H1 (cell line): ENCODE results near the gene DNAAF8. TPM values are rescaled to one million over a fixed set of nuclear protein-coding genes. Genes with fewer than 3 reads are reported as not detected.

Experiments used
- CTCF ChIA-PET: fragments of 300-600 bp; sonication (Branson Sonifier 250); formaldehyde crosslinking; loops from one replicate; lab custom pipeline; 2021; ENCODE audit not compliant: partially characterized antibody; lab: Charles Lee
- POLR2A ChIA-PET: fragments of 300-600 bp; sonication (Branson Sonifier 250); formaldehyde crosslinking; loops from one replicate; lab custom pipeline; 2021; ENCODE audit warnings: inconsistent platforms; ENCODE audit not compliant: partially characterized antibody; lab: Charles Lee
- DNase-seq, 2 experiments: peaks; one replicate each; pipeline versions ENCODE4 v3.0.0 to v3.0.0-alpha.2; 2010 to 2022; ENCODE audit warnings: low spot score in 2 of 2, low read depth in 1 of 2, mixed read lengths in 1 of 2
- FAIRE-seq: peaks from 2 replicates; lab custom pipeline; 2011; peaks lifted over from hg19 to GRCh38; lab: Jason Lieb, UNC
- H2AFZ ChIP-seq: 2 replicates; pipeline ENCODE4 v1.8.1; 2012; ENCODE audit warnings: low read length, inconsistent platforms
- H2AK5ac ChIP-seq: 2 replicates; pipeline ENCODE4 v1.6.1; 2013; ENCODE audit warnings: low read depth, low read length
- H2BK120ac ChIP-seq: replicated peaks from 2 replicates; pipeline ENCODE3; 2013; ENCODE audit warnings: low read depth, low read length, inconsistent platforms
- H2BK12ac ChIP-seq: 2 replicates; pipeline ENCODE4 v1.6.1; 2013; ENCODE audit warnings: low read depth, low read length
- H2BK15ac ChIP-seq: 2 replicates; pipeline ENCODE4 v1.6.1; 2013; ENCODE audit warnings: low read length
- H2BK20ac ChIP-seq: 2 replicates; pipeline ENCODE4 v1.6.1; 2013; ENCODE audit warnings: low read length
- H2BK5ac ChIP-seq: 2 replicates; pipeline ENCODE4 v1.6.1; 2013; ENCODE audit warnings: low read depth, low read length
- H3K14ac ChIP-seq: 2 replicates; pipeline ENCODE4 v1.6.1; 2013; ENCODE audit warnings: inconsistent platforms; ENCODE audit not compliant: insufficient read length
- H3K18ac ChIP-seq: 2 replicates; pipeline ENCODE4 v1.6.1; 2013; ENCODE audit warnings: low read length; ENCODE audit errors: extremely low read depth
- H3K23ac ChIP-seq: 2 replicates; pipeline ENCODE4 v1.6.1; 2013; ENCODE audit warnings: inconsistent platforms; ENCODE audit not compliant: insufficient read length
- H3K23me2 ChIP-seq: 2 replicates; pipeline ENCODE4 v1.6.1; 2013; ENCODE audit warnings: low read depth, low read length
- H3K27ac ChIP-seq: 2 replicates; pipeline ENCODE4 v1.6.1; 2011; ENCODE audit warnings: low read depth, low read length, inconsistent platforms
- H3K27me3 ChIP-seq, 4 experiments: replicated peaks in 1 of 4; 1 replicate in 1 of 4; 2 replicates in 3 of 4; pipeline versions ENCODE4 v1.6.1 to v1.8.1; 2011 to 2013; ENCODE audit warnings: low read length in 3 of 4, mild to moderate bottlenecking in 3 of 4, inconsistent platforms in 2 of 4, mixed read lengths in 2 of 4, moderate library complexity in 1 of 4; ENCODE audit not compliant: control insufficient read depth in 3 of 4, insufficient read depth in 3 of 4; ENCODE audit errors: extremely low read depth in 1 of 4
- H3K36me3 ChIP-seq, 4 experiments: 2 replicates each; pipeline versions ENCODE4 v1.6.1 to v1.8.1; 2011 to 2013; ENCODE audit warnings: mild to moderate bottlenecking in 4 of 4, low read length in 3 of 4, moderate library complexity in 2 of 4, control low read depth in 1 of 4, inconsistent platforms in 1 of 4; ENCODE audit not compliant: insufficient read depth in 4 of 4, control insufficient read depth in 2 of 4
- H3K4ac ChIP-seq: replicated peaks from 2 replicates; pipeline ENCODE3; 2013; ENCODE audit warnings: low read length, low read depth, mixed read lengths, inconsistent platforms; ENCODE audit not compliant: insufficient read length
- H3K4me1 ChIP-seq, 4 experiments: replicated peaks in 1 of 4; 1 replicate in 1 of 4; 2 replicates in 3 of 4; pipeline versions ENCODE4 v1.6.1 to v1.8.1; 2011 to 2013; ENCODE audit warnings: low read length in 3 of 4, inconsistent platforms in 2 of 4, mixed read lengths in 1 of 4; ENCODE audit not compliant: insufficient read depth in 4 of 4, control insufficient read depth in 3 of 4
- H3K4me2 ChIP-seq, 2 experiments: 2 replicates each; pipeline versions ENCODE4 v1.6.1 to v1.8.1; 2011 to 2013; ENCODE audit warnings: low read depth in 2 of 2, low read length in 2 of 2, control low read depth in 1 of 2, inconsistent platforms in 1 of 2, mild to moderate bottlenecking in 1 of 2; ENCODE audit not compliant: insufficient read depth in 1 of 2
- H3K4me3 ChIP-seq, 4 experiments: fragments of 200-600, 300-600 bp in 1 of 4; sonication (generic), shearing (Covaris generic), sonication (Bioruptor Twin) in 1 of 4; 2 replicates each; pipeline versions ENCODE4 v1.5.1 to v1.8.1; 2011 to 2016; ENCODE audit warnings: low read length in 4 of 4, low read depth in 3 of 4, control low read depth in 2 of 4, inconsistent platforms in 2 of 4, mild to moderate bottlenecking in 2 of 4, mixed read lengths in 1 of 4, moderate library complexity in 1 of 4; ENCODE audit not compliant: insufficient read depth in 2 of 4; ENCODE audit errors: extremely low read depth in 1 of 4
- H3K56ac ChIP-seq: replicated peaks from 2 replicates; pipeline ENCODE3; 2013; ENCODE audit warnings: low read depth, mild to moderate bottlenecking, mixed read lengths, low read length, inconsistent platforms; ENCODE audit not compliant: insufficient read length
- H3K79me1 ChIP-seq: 2 replicates; pipeline ENCODE4 v1.6.1; 2013; ENCODE audit warnings: low read depth, low read length, control low read depth
- H3K79me2 ChIP-seq, 2 experiments: 2 replicates each; pipeline versions ENCODE4 v1.6.1 to v1.8.1; 2012 to 2013; ENCODE audit warnings: low read length in 2 of 2, mild to moderate bottlenecking in 2 of 2, inconsistent platforms in 1 of 2; ENCODE audit not compliant: insufficient read depth in 2 of 2, control insufficient read depth in 1 of 2
- H3K9ac ChIP-seq, 4 experiments: replicated peaks in 1 of 4; 1 replicate in 1 of 4; 2 replicates in 3 of 4; pipeline versions ENCODE4 v1.6.1 to v1.8.1; 2011 to 2013; ENCODE audit warnings: low read depth in 3 of 4, low read length in 3 of 4, control low read depth in 2 of 4, mild to moderate bottlenecking in 2 of 4, moderate library complexity in 2 of 4, inconsistent platforms in 1 of 4; ENCODE audit errors: extremely low read depth in 1 of 4
- H3K9me3 ChIP-seq, 2 experiments: 2 replicates each; pipeline versions ENCODE4 v1.6.1 to v1.8.1; 2012 to 2013; ENCODE audit warnings: mild to moderate bottlenecking in 2 of 2, moderate library complexity in 2 of 2, control low read depth in 1 of 2, inconsistent platforms in 1 of 2, low read depth in 1 of 2, low read length in 1 of 2, mixed read lengths in 1 of 2; ENCODE audit not compliant: insufficient read depth in 2 of 2
- H4K20me1 ChIP-seq, 2 experiments: replicated peaks in 1 of 2; 2 replicates each; pipeline versions ENCODE3 to v1.8.1; 2011 to 2013; ENCODE audit warnings: inconsistent platforms in 2 of 2, low read length in 2 of 2, mild to moderate bottlenecking in 1 of 2; ENCODE audit not compliant: insufficient read depth in 2 of 2, control insufficient read depth in 1 of 2
- H4K5ac ChIP-seq: 2 replicates; pipeline ENCODE4 v1.6.1; 2013; ENCODE audit warnings: low read length, low read depth, mixed read lengths, inconsistent platforms; ENCODE audit not compliant: insufficient read length
- H4K8ac ChIP-seq: 2 replicates; pipeline ENCODE4 v1.8.0; 2013; ENCODE audit warnings: mild to moderate bottlenecking, moderate library complexity, low read length, inconsistent platforms; ENCODE audit not compliant: insufficient read depth; ENCODE audit errors: extremely low read depth
- H4K91ac ChIP-seq: replicated peaks from 2 replicates; pipeline ENCODE3; 2013; ENCODE audit warnings: low read length, mixed read lengths, inconsistent platforms; ENCODE audit not compliant: insufficient read length
- BCL11A ChIP-seq, 2 experiments: IDR thresholded peaks; one replicate each; pipeline ENCODE4 v1.6.1; 2011; ENCODE audit warnings: low read depth in 2 of 2, low read length in 2 of 2, mild to moderate bottlenecking in 2 of 2
- CBX5 ChIP-seq: fragments of 300-800, 300-1000 bp; sonication (generic); IDR thresholded peaks from 2 replicates; pipeline ENCODE4 v1.7.1; 2016; ENCODE audit warnings: antibody characterized with exemption, low read length, low read depth
- CTBP2 ChIP-seq: IDR thresholded peaks from 2 replicates; pipeline ENCODE4 v1.7.0; 2011; ENCODE audit warnings: borderline replicate concordance, mild to moderate bottlenecking, moderate library complexity, mixed read lengths, low read length; ENCODE audit not compliant: insufficient read depth, insufficient read length
- EP300 ChIP-seq, 2 experiments: IDR thresholded peaks; 1 replicate in 1 of 2; 2 replicates in 1 of 2; pipeline ENCODE4 v1.6.1; 2011 to 2012; ENCODE audit warnings: low read depth in 2 of 2, low read length in 2 of 2, mild to moderate bottlenecking in 2 of 2, borderline replicate concordance in 1 of 2, inconsistent platforms in 1 of 2, moderate library complexity in 1 of 2
- GABPA ChIP-seq: IDR thresholded peaks from 2 replicates; pipeline ENCODE4 v1.6.1; 2011; ENCODE audit warnings: mild to moderate bottlenecking, low read length, moderate library complexity, borderline replicate concordance; ENCODE audit not compliant: insufficient read depth
- MAFK ChIP-seq: IDR thresholded peaks from 2 replicates; pipeline ENCODE4 v1.6.1; 2012; ENCODE audit warnings: low read depth, mild to moderate bottlenecking, improper control_type of control experiment, low read length
- POLR2AphosphoS5 ChIP-seq: IDR thresholded peaks from 2 replicates; pipeline ENCODE4 v1.6.1; 2011; ENCODE audit warnings: low read depth, low read length
- SRF ChIP-seq: IDR thresholded peaks from 2 replicates; pipeline ENCODE4 v1.6.1; 2011; ENCODE audit warnings: mild to moderate bottlenecking, low read depth, low read length, moderate library complexity
- TAF1 ChIP-seq: IDR thresholded peaks from 2 replicates; pipeline ENCODE4 v1.6.1; 2011; ENCODE audit warnings: mild to moderate bottlenecking, low read depth, low read length
- TCF12 ChIP-seq: IDR thresholded peaks from 2 replicates; pipeline ENCODE4 v1.6.1; 2011; ENCODE audit warnings: low read depth, mild to moderate bottlenecking, low read length
- WGBS, 2 experiments: shearing (Covaris generic) in 1 of 2; methylation state at CpG; one replicate each; pipeline versions ENCODE4 v1.1.6 to v1.1.7; 2013 to 2015; ENCODE audit warnings: low lambda C conversion rate in 2 of 2, mixed read lengths in 2 of 2, inconsistent platforms in 1 of 2, low coverage in 1 of 2, missing lambda C conversion rate in 1 of 2; ENCODE audit not compliant: insufficient replicate concordance in 2 of 2, insufficient coverage in 1 of 2, insufficient read length in 1 of 2; ENCODE audit errors: extremely low coverage in 1 of 2, missing lambda C conversion rate in 1 of 2; 5-methylcytosine and 5-hydroxymethylcytosine counted together
- polyA plus RNA-seq, 7 experiments: library from polyadenylated mRNA; depleted of rRNA in 3 of 7; stranded (reverse) in 5 of 7; unstranded in 2 of 7; fragments of >200 nt in 5 of 7; fragments of 200-250 nt in 2 of 7; gene quantifications; 1 replicate in 5 of 7; 2 replicates in 1 of 7; 4 replicates in 1 of 7; pipeline versions ENCODE4 v1.2.1 to v1.2.3, GENCODE V29; 2011 to 2013; ENCODE audit warnings: missing spikeins in 2 of 7, mixed read lengths in 2 of 7
- total RNA-seq: library from RNA; stranded (reverse); fragmentation: NEBNext Ultra II Directional; extraction: Animal tissue kit (Norgen Biotek cat#: 25700); gene quantifications from 2 replicates; pipeline ENCODE4 v1.2.1, GENCODE V29; 2021
- TF ChIP-seq, protein P1 (sequence below): IDR thresholded peaks from 2 replicates; pipeline ENCODE4 v1.6.1; 2011; ENCODE audit warnings: low read length, improper control_type of control experiment

The DNAAF8 gene
- total and polyA plus RNA-seq, 2 of the 8 experiments (the other 6 are each of a cell fraction or from before 2014, with no cell fraction given), result 0.39 TPM; not detected in 1

DNA sequence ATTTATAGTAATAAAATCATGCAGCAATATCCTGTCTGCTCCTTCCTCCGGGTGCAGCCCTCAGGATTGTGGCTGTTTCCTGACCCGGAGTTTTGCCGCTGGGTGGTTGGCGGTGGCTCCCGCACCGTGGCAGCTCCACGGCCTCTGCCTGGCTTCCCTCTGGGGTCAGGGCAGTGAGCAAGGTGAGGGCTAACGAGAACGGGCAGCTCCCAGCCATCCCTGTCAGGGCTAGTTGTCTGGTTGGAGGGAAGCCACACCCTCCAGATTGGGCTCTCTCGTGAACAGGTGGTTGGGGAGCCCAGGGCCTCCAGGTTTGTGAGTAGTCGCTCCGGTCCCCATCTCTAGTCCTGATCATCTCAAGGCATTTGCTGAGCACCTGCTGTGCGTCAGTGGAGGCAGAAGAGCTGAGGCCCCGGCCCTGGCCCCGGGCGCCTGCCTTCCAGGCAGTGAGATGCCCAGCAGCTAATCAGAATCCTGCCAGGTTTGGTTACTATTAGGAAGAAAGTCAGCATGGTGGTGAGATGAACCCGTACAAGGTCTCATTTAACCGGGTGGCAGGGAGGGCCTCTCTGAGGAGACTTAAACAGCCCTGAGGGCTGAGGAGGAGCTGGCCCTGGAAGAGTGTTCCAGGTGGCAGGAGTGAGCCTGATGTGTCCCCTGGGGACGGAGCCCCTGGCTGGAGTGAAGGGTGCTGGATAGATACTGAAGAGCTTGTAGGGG is 43.2 kb upstream of the DNAAF8 start:
- Histone ChIP-seq H2AFZ (no peak overlapping the region), H3K14ac (no peak overlapping the region), H3K79me2 (peaks cover 0 to 2% of the 10 kb centered on the region in 2 experiments; a peak in 1 of 4 replicates), H3K9ac (no peak overlapping the region), H4K5ac (no peak overlapping the region), H3K4me2 (no peak overlapping the region), H3K23me2 (peaks cover 8% of the 10 kb centered on the region; the same call in 1 of the 2 replicates), H4K8ac (no peak overlapping the region), H4K20me1 (peaks cover 0 to 14% of the 10 kb centered on the region in 2 experiments), H3K4ac (no peak overlapping the region), H3K4me1 (peaks cover 0 to 7% (median 5%) of the 10 kb centered on the region in 4 experiments; a peak in 4 of 7 replicates), H3K79me1 (no peaks in the 10 kb centered on the region), H2BK5ac (no peak overlapping the region), H3K27ac (no peak overlapping the region), H3K27me3 (no peaks in the 10 kb centered on the region), H3K18ac (no peak overlapping the region), H4K91ac (no peak overlapping the region), H3K56ac (no peak overlapping the region), H2BK12ac (no peak overlapping the region), H3K9me3 (no peaks in the 10 kb centered on the region), H2BK15ac (no peak overlapping the region), H3K23ac (no peak overlapping the region), H2AK5ac (no peak overlapping the region), H2BK120ac (no peak overlapping the region), H2BK20ac (no peak overlapping the region), H3K36me3 (peaks cover 3 to 12% (median 7%) of the 10 kb centered on the region in 4 experiments; a peak in 7 of 8 replicates), H3K4me3 (no peak overlapping the region)
- ChIA-PET POLR2A (interaction anchor here (1.0 to 2.6 kb wide), 3 partner anchors 23 to 112 kb away, joined by 3 to 10 read pairs (median 5); no protein-coding TSS in a partner anchor), CTCF (interaction anchor here (0.6 to 2.6 kb wide), 7 partner anchors 9 to 173 kb away, joined by 3 to 17 read pairs (median 3); no protein-coding TSS in a partner anchor)
- no peak for DNase-seq
- no peak for FAIRE-seq
- 89% methylated on average over 19 of the region's 19 CpGs; no CpG with 5 or more reads in 1 of the 2 experiments for WGBS, 2 experiments
- TF ChIP-seq, protein P1, sequence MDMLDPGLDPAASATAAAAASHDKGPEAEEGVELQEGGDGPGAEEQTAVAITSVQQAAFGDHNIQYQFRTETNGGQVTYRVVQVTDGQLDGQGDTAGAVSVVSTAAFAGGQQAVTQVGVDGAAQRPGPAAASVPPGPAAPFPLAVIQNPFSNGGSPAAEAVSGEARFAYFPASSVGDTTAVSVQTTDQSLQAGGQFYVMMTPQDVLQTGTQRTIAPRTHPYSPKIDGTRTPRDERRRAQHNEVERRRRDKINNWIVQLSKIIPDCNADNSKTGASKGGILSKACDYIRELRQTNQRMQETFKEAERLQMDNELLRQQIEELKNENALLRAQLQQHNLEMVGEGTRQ, result no peak
- TF ChIP-seq BCL11A (IDR thresholded peaks at IDR 0.05; ENCODE audit: low read depth in 2 of 2, low read length in 2 of 2) (no peak), POLR2AphosphoS5 (no peak), CTBP2 (no peak), EP300 (IDR thresholded peaks at IDR 0.05; ENCODE audit: borderline replicate concordance in 1 of 2, low read depth in 2 of 2, low read length in 2 of 2) (no peak), CBX5 (no peak), SRF (no peak), TAF1 (no peak), MAFK (no peak), GABPA (no peak), TCF12 (no peak)
